HepG2 (cell line): Measurements from ENCODE around the gene BMF. TPM values are rescaled to one million over a fixed set of nuclear protein-coding genes. Genes with fewer than 3 reads are reported as not detected.

Experiments used
- ELF3 ChIP-seq: IDR thresholded peaks from 2 replicates; pipeline ENCODE4 v1.6.1; 2016; ENCODE audit warnings: missing genetic modification reagents, missing compliant biosample characterization
- HMGXB4 ChIP-seq, 2 experiments: sonication (generic) in 1 of 2; formaldehyde crosslinking in 1 of 2; IDR thresholded peaks; 2 replicates each; pipeline versions ENCODE4 v1.4.0 to v1.6.1; 2018 to 2020; ENCODE audit warnings: missing genetic modification reagents in 2 of 2, borderline replicate concordance in 1 of 2, low read depth in 1 of 2, mild to moderate bottlenecking in 1 of 2, missing biosample characterization in 1 of 2
- POGZ ChIP-seq: sonication (generic); formaldehyde crosslinking; IDR thresholded peaks from 2 replicates; pipeline ENCODE4 v1.4.0; 2020; ENCODE audit warnings: mild to moderate bottlenecking, missing genetic modification reagents
- PRMT3 ChIP-seq: sonication (generic); formaldehyde crosslinking; IDR thresholded peaks from 2 replicates; pipeline ENCODE4 v1.8.1; 2022; ENCODE audit warnings: low read depth, mild to moderate bottlenecking, moderate library complexity, missing genetic modification reagents, borderline replicate concordance
- RAD21 ChIP-seq: fragments of 450-650 bp; formaldehyde crosslinking; IDR thresholded peaks from 2 replicates; pipeline ENCODE4 v1.5.0; 2020; ENCODE audit warnings: mild to moderate bottlenecking
- TFE3 ChIP-seq: IDR thresholded peaks from 2 replicates; pipeline ENCODE4 v1.6.1; 2016
- THRA ChIP-seq: sonication (generic); formaldehyde crosslinking; IDR thresholded peaks from 2 replicates; pipeline ENCODE4 v1.4.0; 2020; ENCODE audit warnings: missing genetic modification reagents, borderline replicate concordance
- ZBTB40 ChIP-seq, 2 experiments: fragments of 450-650 bp in 1 of 2; sonication (generic) in 1 of 2; formaldehyde crosslinking in 1 of 2; IDR thresholded peaks; 2 replicates each; pipeline versions ENCODE4 v1.6.1 to v1.8.0; 2016 to 2022; ENCODE audit warnings: antibody characterized with exemption in 1 of 2, mild to moderate bottlenecking in 1 of 2, missing genetic modification reagents in 1 of 2
- ZBTB7B ChIP-seq: sonication (generic); formaldehyde crosslinking; IDR thresholded peaks from 2 replicates; pipeline ENCODE4 v1.4.0; 2020; ENCODE audit warnings: missing genetic modification reagents
- ZNF124 ChIP-seq: sonication (generic); formaldehyde crosslinking; IDR thresholded peaks from 2 replicates; pipeline ENCODE4 v1.4.0; 2020; ENCODE audit warnings: missing genetic modification reagents
- ZNF510 ChIP-seq: sonication (generic); formaldehyde crosslinking; IDR thresholded peaks from 2 replicates; pipeline ENCODE4 v1.4.0; 2020; ENCODE audit warnings: low read depth, mild to moderate bottlenecking, missing genetic modification reagents
- ZZZ3 ChIP-seq: sonication (generic); formaldehyde crosslinking; IDR thresholded peaks from 2 replicates; pipeline ENCODE4 v1.4.0; 2020; ENCODE audit warnings: missing genetic modification reagents, mild to moderate bottlenecking, borderline replicate concordance
- polyA plus RNA-seq, 8 experiments: library from polyadenylated mRNA; depleted of rRNA in 3 of 8; stranded (reverse) in 7 of 8; unstranded in 1 of 8; fragments of >200 nt; fragmentation: Illumina TruSeq in 4 of 8; extraction: Trizol in 4 of 8; gene quantifications; 2 replicates each; pipeline versions ENCODE4 v1.2.1 to v1.2.3, GENCODE V29; 2011 to 2016; ENCODE audit warnings: low read depth in 4 of 8, missing spikeins in 1 of 8, mixed read lengths in 1 of 8; ENCODE audit not compliant: insufficient read depth in 1 of 8
- total RNA-seq, 5 experiments: library from RNA; depleted of rRNA; stranded (reverse); fragments of >200 nt; fragmentation: Illumina TruSeq; extraction: Trizol; gene quantifications; 2 replicates each; pipeline ENCODE4 v1.2.3, GENCODE V29; 2016; ENCODE audit warnings: low read depth in 1 of 5

The BMF gene
- total and polyA plus RNA-seq, 2 of the 13 experiments (the other 11 are each of a cell fraction or from before 2014, with no cell fraction given), result 8.7 to 15.9 TPM

GRCh38 chr15:40069178-40070165, 39.2 kb downstream of the BMF start (continued):
- no peak for TF ChIP-seq ZBTB40 (IDR thresholded peaks at IDR 0.05)
- TF ChIP-seq ZBTB40 (CRISPR knock-in tag; IDR thresholded peaks at IDR 0.05), result 0 out of 2 replicates have a peak, but pooled peaks have one; percentile 36
- peak; percentile 62; the same call in 1 of the 2 replicates for TF ChIP-seq ZZZ3
- no peak for TF ChIP-seq ZNF510 (CRISPR knock-in tag)
- TF ChIP-seq ELF3, result peak; percentile 31; the same call in 1 of the 2 replicates
- TF ChIP-seq TFE3 (CRISPR knock-in tag), result peak; percentile 43; the same call in 1 of the 2 replicates
- TF ChIP-seq THRA (CRISPR knock-in tag), result peak; percentile 57; the same call in 1 of the 2 replicates
- TF ChIP-seq POGZ, result 0 out of 2 replicates have a peak, but pooled peaks have one; percentile 18
- TF ChIP-seq ZNF124 (CRISPR knock-in tag), result 0 out of 2 replicates have a peak, but pooled peaks have one; percentile 28
- no peak for TF ChIP-seq PRMT3
- TF ChIP-seq HMGXB4 (CRISPR knock-in tag; IDR thresholded peaks at IDR 0.05; ENCODE audit: borderline replicate concordance in 1 of 2, low read depth in 1 of 2), result peak; percentile 60 to 61; a peak in 3 of 4 replicates
- TF ChIP-seq ZBTB7B (CRISPR knock-in tag), result peak; percentile 33; the same call in 1 of the 2 replicates
- peak; percentile 66 for TF ChIP-seq RAD21 (CRISPR knock-in tag)
